LNCaP clone FGC (cell line): ENCODE data around the gene SHTN1.

ENCODE experiments used
- DNase-seq: peaks from one replicate; pipeline ENCODE4 v3.0.0-alpha.2; 2011; ENCODE audit warnings: low read depth
- H3K4me3 ChIP-seq: 2 replicates; pipeline ENCODE4 v1.5.1; 2011; ENCODE audit warnings: mild to moderate bottlenecking, low read depth, low read length, control low read depth
- TF ChIP-seq, protein P1 (sequence below): IDR thresholded peaks from 2 replicates; pipeline ENCODE4 v1.5.1; 2012; ENCODE audit warnings: mild to moderate bottlenecking; ENCODE audit not compliant: control insufficient read depth, insufficient read depth; ENCODE audit errors: extremely low read depth

SHTN1 gene

DNA sequence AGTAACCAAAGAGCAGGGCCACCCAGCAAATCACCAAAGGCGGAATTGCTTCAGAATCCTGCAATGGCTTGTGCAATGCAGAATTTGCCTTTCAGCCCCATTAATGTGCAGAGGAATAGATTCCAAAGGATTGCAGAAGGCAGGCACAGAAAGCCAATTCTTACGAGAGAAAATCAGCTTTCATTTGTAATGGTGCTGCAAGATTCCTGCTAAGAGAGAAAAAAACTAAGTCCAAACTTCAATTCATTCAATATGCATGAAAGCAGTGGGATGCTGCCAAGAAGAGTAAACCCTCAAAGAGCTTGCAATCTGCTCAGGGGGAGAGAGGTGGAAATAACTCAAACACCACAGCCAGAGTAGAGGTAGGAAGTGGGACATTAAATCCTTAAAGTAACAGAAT is 85.3 kb downstream of the SHTN1 start:
- DNase-seq: no peak
- H3K4me3 ChIP-seq: no peak overlapping the region
- TF ChIP-seq, protein P1, sequence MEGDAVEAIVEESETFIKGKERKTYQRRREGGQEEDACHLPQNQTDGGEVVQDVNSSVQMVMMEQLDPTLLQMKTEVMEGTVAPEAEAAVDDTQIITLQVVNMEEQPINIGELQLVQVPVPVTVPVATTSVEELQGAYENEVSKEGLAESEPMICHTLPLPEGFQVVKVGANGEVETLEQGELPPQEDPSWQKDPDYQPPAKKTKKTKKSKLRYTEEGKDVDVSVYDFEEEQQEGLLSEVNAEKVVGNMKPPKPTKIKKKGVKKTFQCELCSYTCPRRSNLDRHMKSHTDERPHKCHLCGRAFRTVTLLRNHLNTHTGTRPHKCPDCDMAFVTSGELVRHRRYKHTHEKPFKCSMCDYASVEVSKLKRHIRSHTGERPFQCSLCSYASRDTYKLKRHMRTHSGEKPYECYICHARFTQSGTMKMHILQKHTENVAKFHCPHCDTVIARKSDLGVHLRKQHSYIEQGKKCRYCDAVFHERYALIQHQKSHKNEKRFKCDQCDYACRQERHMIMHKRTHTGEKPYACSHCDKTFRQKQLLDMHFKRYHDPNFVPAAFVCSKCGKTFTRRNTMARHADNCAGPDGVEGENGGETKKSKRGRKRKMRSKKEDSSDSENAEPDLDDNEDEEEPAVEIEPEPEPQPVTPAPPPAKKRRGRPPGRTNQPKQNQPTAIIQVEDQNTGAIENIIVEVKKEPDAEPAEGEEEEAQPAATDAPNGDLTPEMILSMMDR: no peak

GRCh38 chr10:116919164-116919563 is 85.8 kb downstream of the SHTN1 start:
- DNase-seq: no peak
- H3K4me3 ChIP-seq: no peak overlapping the region
- TF ChIP-seq, protein P1: no peak

GRCh38 chr10:116918583-116918982 is 86.4 kb downstream of the SHTN1 start:
- TF ChIP-seq, protein P1: no peak

GRCh38 chr10:116917481-116917880 is 87.5 kb downstream of the SHTN1 start:
- TF ChIP-seq, protein P1: no peak
- H3K4me3 ChIP-seq: no peak overlapping the region
- DNase-seq: no peak

More at GRCh38 chr10:116918583-116918982, 86.4 kb downstream of the SHTN1 start:
- H3K4me3 ChIP-seq: no peak overlapping the region
- DNase-seq: no peak

DNA sequence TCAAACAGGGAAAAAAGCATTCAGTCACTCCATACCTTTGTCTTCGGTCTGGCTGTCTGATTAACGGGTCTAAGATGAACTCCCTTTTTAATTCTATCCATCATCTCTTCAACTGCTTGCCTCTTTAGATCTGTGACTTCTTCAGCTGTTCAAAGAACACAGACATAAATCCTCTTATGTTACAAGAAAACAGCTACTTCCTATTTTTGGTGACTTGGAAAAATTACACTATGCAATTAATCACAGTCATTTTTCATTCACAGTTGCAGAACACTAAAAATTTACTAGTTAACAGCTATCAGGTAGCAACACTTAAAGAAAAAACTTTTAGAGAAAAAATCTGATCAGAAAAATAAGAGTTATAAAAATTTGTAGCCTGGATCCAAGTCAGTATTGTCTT is 89.6 kb downstream of the SHTN1 start:
- H3K4me3 ChIP-seq: no peak overlapping the region
- no peak for DNase-seq
- TF ChIP-seq, protein P1: no peak

DNA sequence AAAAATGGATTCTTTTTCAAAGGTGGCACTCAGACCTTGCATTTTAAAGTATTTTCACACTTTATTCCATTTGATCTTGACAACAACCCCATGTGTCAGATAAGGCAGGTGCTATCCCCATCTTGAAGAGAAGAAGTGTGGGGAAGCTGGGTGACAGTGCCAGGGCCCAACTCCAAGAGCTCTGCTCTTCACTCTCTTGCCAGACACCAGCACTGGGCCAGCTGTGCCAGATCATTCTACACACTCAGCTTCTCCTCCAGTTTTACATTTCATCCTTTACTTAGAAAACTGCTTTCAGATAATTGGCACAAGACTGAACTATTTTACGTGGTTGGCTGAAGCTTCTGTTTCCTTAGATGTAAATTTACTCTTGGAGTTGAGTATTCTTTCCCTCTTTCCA is 91.3 kb downstream of the SHTN1 start:
- TF ChIP-seq, protein P1: no peak
- H3K4me3 ChIP-seq: no peak overlapping the region
- no peak for DNase-seq

DNA sequence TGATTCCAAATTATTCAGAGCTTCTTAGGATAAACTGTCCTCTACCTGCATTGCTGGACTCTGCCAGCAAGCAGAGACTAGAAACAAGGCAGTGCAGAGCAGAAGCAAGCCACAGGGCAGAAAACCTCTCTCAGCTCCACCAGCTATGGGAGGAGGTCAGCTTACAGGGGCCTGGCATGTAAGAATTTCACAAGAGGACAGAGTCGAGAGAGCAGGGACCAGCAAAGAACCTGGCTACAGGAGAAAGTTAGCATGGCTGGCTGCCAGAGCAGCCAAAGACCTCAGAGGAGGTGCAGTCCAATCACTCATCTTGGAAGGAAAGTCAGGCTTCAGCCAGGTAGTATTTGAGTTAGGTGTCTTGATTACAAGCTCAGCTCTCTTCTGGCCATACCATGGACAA is 92.8 kb downstream of the SHTN1 start:
- H3K4me3 ChIP-seq: no peak overlapping the region
- DNase-seq: no peak
- TF ChIP-seq, protein P1: no peak
